HUES6 (cell line): ENCODE data around the gene TTC21A.

Experiments
- H3K27ac ChIP-seq: 2 replicates; pipeline ENCODE4 v1.7.0; 2013; ENCODE audit warnings: low read depth, mild to moderate bottlenecking, low read length, inconsistent platforms
- H3K27me3 ChIP-seq: 2 replicates; pipeline ENCODE4 v1.6.1; 2013; ENCODE audit warnings: low read length; ENCODE audit not compliant: control insufficient read depth, insufficient read depth
- H3K36me3 ChIP-seq: 2 replicates; pipeline ENCODE4 v1.6.1; 2013; ENCODE audit warnings: low read length; ENCODE audit not compliant: control insufficient read depth, insufficient read depth
- H3K4me1 ChIP-seq: 2 replicates; pipeline ENCODE4 v1.6.1; 2013; ENCODE audit warnings: low read length; ENCODE audit not compliant: control insufficient read depth, insufficient read depth
- H3K4me3 ChIP-seq: 2 replicates; pipeline ENCODE4 v1.5.1; 2013; ENCODE audit warnings: low read depth, low read length
- H3K9ac ChIP-seq: one replicate; pipeline ENCODE4 v1.6.1; 2013; ENCODE audit warnings: mild to moderate bottlenecking, low read length
- H3K9me3 ChIP-seq: 2 replicates; pipeline ENCODE4 v1.6.1; 2013; ENCODE audit warnings: low read depth, low read length; ENCODE audit not compliant: control insufficient read depth, insufficient read depth

The TTC21A gene

GRCh38 chr3:39147711-39148434 is 40.4 kb downstream of the TTC21A start:
- no peaks in the 10 kb centered on the region for H3K9me3 ChIP-seq
- H3K27ac ChIP-seq = peak overlapping the region; percentile 4; the same call in 1 of the 2 replicates
- H3K27me3 ChIP-seq = no peaks in the 10 kb centered on the region
- H3K4me1 ChIP-seq = peaks cover 63% of the 10 kb centered on the region
- peaks cover 40% of the 10 kb centered on the region for H3K36me3 ChIP-seq
- peak overlapping the region; percentile 53 for H3K9ac ChIP-seq
- H3K4me3 ChIP-seq = peak overlapping the region; percentile 29; the same call in 1 of the 2 replicates

- H3K27me3 ChIP-seq = no peaks in the 10 kb centered on the region
- H3K36me3 ChIP-seq = peaks cover 33% of the 10 kb centered on the region
- H3K9me3 ChIP-seq = no peaks in the 10 kb centered on the region
- 0 out of 2 replicates have a peak overlapping the region, but pooled peaks have one; percentile 55 for H3K27ac ChIP-seq
- H3K4me3 ChIP-seq = no peak overlapping the region; the same call in 1 of the 2 replicates
- peak overlapping the region; percentile 38 for H3K9ac ChIP-seq
- H3K4me1 ChIP-seq = peaks cover 63% of the 10 kb centered on the region
Observed at GRCh38 chr3:39148435-39149058, 41.1 kb downstream of the TTC21A start.

- H3K9me3 ChIP-seq = no peaks in the 10 kb centered on the region
- H3K27me3 ChIP-seq = no peaks in the 10 kb centered on the region
- no peak overlapping the region for H3K27ac ChIP-seq
- H3K9ac ChIP-seq = no peak overlapping the region
- H3K4me3 ChIP-seq = no peak overlapping the region; the same call in 1 of the 2 replicates
- peaks cover 28% of the 10 kb centered on the region for H3K36me3 ChIP-seq
- H3K4me1 ChIP-seq = peaks cover 63% of the 10 kb centered on the region
Observed at GRCh38 chr3:39149059-39149455, 41.6 kb downstream of the TTC21A start.

GRCh38 chr3:39149498-39150147 is 42.1 kb downstream of the TTC21A start:
- no peaks in the 10 kb centered on the region for H3K27me3 ChIP-seq
- peaks cover 68% of the 10 kb centered on the region for H3K4me1 ChIP-seq
- peak overlapping the region; percentile 87; the same call in 1 of the 2 replicates for H3K27ac ChIP-seq
- no peaks in the 10 kb centered on the region for H3K9me3 ChIP-seq
- H3K4me3 ChIP-seq = peak overlapping the region; percentile 6; the same call in 1 of the 2 replicates
- H3K9ac ChIP-seq = peak overlapping the region; percentile 91
- peaks cover 22% of the 10 kb centered on the region for H3K36me3 ChIP-seq

- peak overlapping the region; percentile 84 for H3K4me3 ChIP-seq
- H3K4me1 ChIP-seq = peaks cover 71% of the 10 kb centered on the region
- no peaks in the 10 kb centered on the region for H3K27me3 ChIP-seq
- peaks cover 16% of the 10 kb centered on the region for H3K36me3 ChIP-seq
- H3K9me3 ChIP-seq = no peaks in the 10 kb centered on the region
- peak overlapping the region; percentile 91 for H3K9ac ChIP-seq
- H3K27ac ChIP-seq = peak overlapping the region; percentile 87; the same call in 1 of the 2 replicates
Observed at GRCh38 chr3:39150148-39150802, 42.8 kb downstream of the TTC21A start.

- Histone ChIP-seq H3K9ac (peak overlapping the region; percentile 91), H3K4me3 (peak overlapping the region; percentile 84), H3K27me3 (no peaks in the 10 kb centered on the region), H3K9me3 (no peaks in the 10 kb centered on the region), H3K4me1 (peaks cover 71% of the 10 kb centered on the region), H3K36me3 (peaks cover 8% of the 10 kb centered on the region), H3K27ac (peak overlapping the region; percentile 87)
Observed at GRCh38 chr3:39150803-39151631, 43.5 kb downstream of the TTC21A start.

GRCh38 chr3:39153977-39154279 is 46.4 kb downstream of the TTC21A start:
- peak overlapping the region; percentile 65; the same call in 1 of the 2 replicates for H3K27ac ChIP-seq

GRCh38 chr3:39154280-39155021 is 47.0 kb downstream of the TTC21A start:
- Histone ChIP-seq H3K4me1 (peaks cover 50% of the 10 kb centered on the region), H3K36me3 (no peaks in the 10 kb centered on the region), H3K9me3 (no peaks in the 10 kb centered on the region), H3K27me3 (no peaks in the 10 kb centered on the region), H3K27ac (peak overlapping the region; percentile 65; the same call in 1 of the 2 replicates), H3K9ac (peak overlapping the region; percentile 78), H3K4me3 (peak overlapping the region; percentile 84)

More at GRCh38 chr3:39153977-39154279, 46.4 kb downstream of the TTC21A start:
- Histone ChIP-seq H3K27me3 (no peaks in the 10 kb centered on the region), H3K4me3 (peak overlapping the region; percentile 84), H3K9me3 (no peaks in the 10 kb centered on the region), H3K4me1 (peaks cover 50% of the 10 kb centered on the region), H3K36me3 (no peaks in the 10 kb centered on the region), H3K9ac (peak overlapping the region; percentile 78)

GRCh38 chr3:39156421-39156820 is 48.9 kb downstream of the TTC21A start:
- Histone ChIP-seq H3K36me3 (no peaks in the 10 kb centered on the region), H3K9ac (no peak overlapping the region), H3K9me3 (no peaks in the 10 kb centered on the region), H3K4me1 (peaks cover 31% of the 10 kb centered on the region), H3K27me3 (no peaks in the 10 kb centered on the region), H3K27ac (no peak overlapping the region), H3K4me3 (no peak overlapping the region)
